Measurements from ENCODE around the gene MXRA7. TPM values are rescaled to one million over a fixed set of nuclear protein-coding genes. Genes with fewer than 3 reads are reported as not detected.

The MXRA7 gene
- total RNA-seq, 1 donor from 2014 or later = 185 TPM

GRCh38 chr17:76635659-76636360 is 75.0 kb downstream of the MXRA7 start:
- DNase-seq (ENCODE audit: low spot score) (no peak), ATAC-seq (no peak)
- intact Hi-C loops (cut with DNase I) = no loop called here

GRCh38 chr17:76635039-76635438 is 75.7 kb downstream of the MXRA7 start:
- intact Hi-C loops (cut with DNase I) = no loop called here
- DNase-seq (ENCODE audit: low spot score) = no peak
- ATAC-seq = no peak

- intact Hi-C loops (cut with DNase I) = no loop called here
- no peak for ATAC-seq
- no peak for DNase-seq (ENCODE audit: low spot score)
Observed at GRCh38 chr17:76633628-76634328, 77.0 kb downstream of the MXRA7 start.

- intact Hi-C loops (cut with DNase I) = no loop called here
- DNase-seq (ENCODE audit: low spot score) = no peak
- no peak for ATAC-seq
Observed at GRCh38 chr17:76631821-76632565, 78.8 kb downstream of the MXRA7 start.

- no peak for ATAC-seq
- no peak for DNase-seq (ENCODE audit: low spot score)
- intact Hi-C loops (cut with DNase I) = no loop called here
Observed at GRCh38 chr17:76630151-76630550, 80.6 kb downstream of the MXRA7 start.

Small RNA genes within 50 kb of the gene (microRNA-seq; reads per million reads assigned to microRNA genes)
- gene MIR636 = not detected

Other genes with a start within 250 kb of the MXRA7 start
- gene AANAT, start 243.4 kb downstream of the MXRA7 start, total RNA-seq = not detected
- 37.9 TPM for gene RHBDF2, start 209.5 kb downstream of the MXRA7 start, total RNA-seq
- 57.7 TPM for gene CYGB, start 173.3 kb downstream of the MXRA7 start, total RNA-seq
- gene PRCD, start 170.9 kb downstream of the MXRA7 start, total RNA-seq = 9.8 TPM
- 104 TPM for gene ST6GALNAC2, start 125.1 kb downstream of the MXRA7 start, total RNA-seq
- gene ST6GALNAC1, start 67.2 kb downstream of the MXRA7 start, total RNA-seq = 1.8 TPM
- 37.2 TPM for gene JMJD6, start 15.6 kb upstream of the MXRA7 start, total RNA-seq
- gene METTL23, start 15.9 kb upstream of the MXRA7 start, total RNA-seq = 29.1 TPM
- gene SRSF2, start 26.4 kb upstream of the MXRA7 start, total RNA-seq = 154 TPM
- 30.3 TPM for gene MFSD11, start 27.2 kb upstream of the MXRA7 start, total RNA-seq
- gene MGAT5B, start 157.4 kb upstream of the MXRA7 start, total RNA-seq = 1.4 TPM

Measured in sciatic nerve (tissue), 2 donors.